Measurements from ENCODE around the gene HNRNPA1L2.
"Not testable (repeated sequence)": the region's sequence is repeated elsewhere in the genome, so short reads cannot be mapped to it uniquely, and the experiment has no call there.

Gene HNRNPA1L2

GRCh38 chr13:52642131-52642530 is at the start of gene HNRNPA1L2:
Gene HNRNPA1L2, plus strand, starts transcription at chr13:52642431. Its CDS starts 62 bp downstream, at chr13:52642493.
- no peak for DNase-seq

- DNase-seq, result not testable (repeated sequence)
These were observed 49.1 kb upstream of the HNRNPA1L2 start for GRCh38 chr13:52593175-52593574.

GRCh38 chr13:52593812-52594211 is 48.4 kb upstream of the HNRNPA1L2 start:
- DNase-seq, result not testable (repeated sequence)

DNA sequence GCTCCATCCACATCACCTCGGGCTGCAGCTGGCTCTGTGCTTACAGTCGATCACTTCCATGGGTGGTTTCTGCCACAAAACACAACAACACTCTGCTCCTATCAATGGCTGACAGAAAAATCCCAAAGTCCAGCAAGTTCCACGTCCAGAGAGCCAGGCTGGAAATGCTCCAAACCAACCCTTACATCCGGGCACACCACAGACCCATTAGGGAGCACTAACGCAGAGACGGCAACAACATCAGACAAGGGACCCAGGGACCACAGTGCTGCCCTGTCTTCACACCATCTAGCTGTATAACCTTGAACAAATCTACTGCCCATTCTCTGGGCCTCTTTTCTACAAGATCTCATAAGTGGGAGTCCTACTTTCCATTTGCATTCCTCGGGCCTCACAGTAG is 47.9 kb upstream of the HNRNPA1L2 start:
- DNase-seq, result not testable (repeated sequence)

- DNase-seq, result no peak
These were observed 44.6 kb upstream of the HNRNPA1L2 start for GRCh38 chr13:52597676-52598075.

- DNase-seq, result peak; percentile 30
These were observed 43.0 kb upstream of the HNRNPA1L2 start for GRCh38 chr13:52599037-52599847.

GRCh38 chr13:52599848-52600603 is 42.2 kb upstream of the HNRNPA1L2 start:
- peak; percentile 35 for DNase-seq

GRCh38 chr13:52600666-52601065 is 41.6 kb upstream of the HNRNPA1L2 start:
- no peak for DNase-seq

DNA sequence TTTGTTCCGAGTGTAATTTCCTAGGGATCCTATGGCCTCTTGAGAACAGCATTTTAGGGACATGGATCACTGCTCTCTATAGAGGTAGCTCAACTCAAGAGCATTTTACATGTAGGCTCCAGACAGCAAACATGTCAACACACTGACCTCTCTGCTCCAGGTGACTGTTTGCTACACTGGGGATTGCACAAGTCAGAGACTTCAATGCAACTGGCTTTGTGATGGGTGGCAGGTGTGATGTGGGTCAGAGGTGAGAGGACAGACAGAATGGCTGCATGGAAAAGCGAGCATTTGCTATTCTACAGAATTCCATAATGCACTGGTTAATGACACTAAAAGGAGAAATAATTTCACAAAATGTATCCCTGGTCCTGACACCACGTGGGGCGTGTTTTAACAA is 38.9 kb upstream of the HNRNPA1L2 start:
- DNase-seq, result not testable (repeated sequence)

DNA sequence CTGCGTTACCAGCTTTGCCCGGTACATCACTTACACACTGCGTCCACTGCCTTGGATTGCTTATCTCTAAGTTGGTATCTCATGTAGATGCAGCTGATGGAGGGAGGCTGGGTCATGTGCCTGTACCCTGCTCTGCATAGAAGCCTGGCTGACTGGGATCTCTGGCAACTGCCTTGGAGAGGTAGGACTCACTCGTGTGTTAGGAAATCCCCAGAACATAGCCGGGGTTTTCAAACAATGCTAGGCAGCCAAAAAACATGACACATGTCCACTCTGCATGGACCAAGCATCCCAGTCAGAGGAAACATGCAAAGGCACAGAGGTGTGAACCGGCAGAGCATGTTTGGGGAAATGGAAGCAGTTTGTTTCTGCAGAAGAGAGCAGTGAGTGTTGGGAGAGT is 36.1 kb upstream of the HNRNPA1L2 start:
- DNase-seq, result not testable (repeated sequence)

GRCh38 chr13:52606795-52607194 is 35.4 kb upstream of the HNRNPA1L2 start:
- not testable (repeated sequence) for DNase-seq

DNA sequence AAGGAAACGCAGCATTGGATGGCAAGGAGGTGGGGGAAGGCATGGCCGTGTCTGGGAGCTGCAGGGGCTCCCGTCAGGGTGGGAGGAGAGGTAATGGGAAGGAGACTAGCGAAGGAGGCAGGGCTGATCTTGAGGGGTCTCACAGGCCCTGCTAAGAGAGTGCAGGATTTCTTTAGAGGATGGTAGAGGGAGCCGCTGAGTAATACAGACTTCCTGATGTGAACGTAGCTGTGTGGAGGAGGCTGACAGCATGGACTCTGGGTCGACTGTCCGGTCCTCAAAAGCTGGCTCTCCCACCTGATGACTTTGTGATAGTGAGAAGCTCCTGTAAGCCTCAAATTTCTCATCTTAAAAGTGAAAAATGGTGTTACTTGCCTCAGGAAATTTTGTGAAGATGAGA is 34.0 kb upstream of the HNRNPA1L2 start:
- not testable (repeated sequence) for DNase-seq

DNA sequence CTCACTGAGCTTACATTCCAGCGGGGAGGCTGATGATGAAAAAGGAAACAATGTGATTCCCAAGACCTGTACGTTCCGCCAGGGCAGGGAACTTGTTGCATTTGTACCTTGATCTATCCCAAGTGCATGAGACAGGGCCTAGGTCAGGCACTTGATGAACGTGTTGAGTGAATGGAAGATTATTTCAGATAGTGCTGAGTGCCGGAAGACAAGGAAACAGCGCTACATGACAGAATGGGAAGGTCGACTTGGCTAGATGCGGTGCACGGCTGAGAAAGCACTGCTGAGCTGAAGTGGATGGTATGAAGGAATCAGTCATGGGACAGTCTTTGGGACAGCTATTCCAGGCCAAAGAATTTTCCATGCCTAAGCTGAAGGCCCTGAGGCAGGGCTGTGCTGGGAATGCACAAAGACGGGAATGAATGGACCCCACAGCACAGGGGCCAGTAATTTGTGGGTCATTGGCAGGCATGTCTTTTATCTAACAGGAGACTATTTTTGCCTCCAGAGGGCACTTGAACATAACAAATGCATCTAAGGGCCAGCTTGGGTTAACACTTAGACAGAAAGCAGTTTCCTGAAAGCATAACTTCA is 33.1 kb upstream of the HNRNPA1L2 start:
- DNase-seq, result peak; percentile 5

DNA sequence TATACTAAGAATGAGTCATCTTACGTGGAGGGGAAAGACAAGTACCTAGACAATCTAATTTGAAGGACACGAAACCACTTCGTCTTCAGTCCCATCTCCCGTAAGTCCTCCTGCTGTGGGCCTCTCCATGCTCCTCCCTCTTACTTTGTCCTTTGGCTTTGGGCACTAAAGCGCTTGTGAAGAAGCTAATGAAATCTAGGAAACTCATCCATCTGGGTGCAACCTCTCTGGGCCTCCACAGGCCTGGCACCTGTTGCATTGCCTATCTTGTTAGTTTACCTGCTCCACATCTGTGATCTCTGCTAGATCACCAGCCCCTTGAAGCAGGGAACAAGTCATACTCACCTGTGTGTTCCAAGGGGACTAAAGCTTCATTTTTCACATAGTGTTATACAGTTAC is 32.1 kb upstream of the HNRNPA1L2 start:
- DNase-seq, result not testable (repeated sequence)

- no peak for DNase-seq
These were observed 27.0 kb upstream of the HNRNPA1L2 start for GRCh38 chr13:52615134-52615801.

DNA sequence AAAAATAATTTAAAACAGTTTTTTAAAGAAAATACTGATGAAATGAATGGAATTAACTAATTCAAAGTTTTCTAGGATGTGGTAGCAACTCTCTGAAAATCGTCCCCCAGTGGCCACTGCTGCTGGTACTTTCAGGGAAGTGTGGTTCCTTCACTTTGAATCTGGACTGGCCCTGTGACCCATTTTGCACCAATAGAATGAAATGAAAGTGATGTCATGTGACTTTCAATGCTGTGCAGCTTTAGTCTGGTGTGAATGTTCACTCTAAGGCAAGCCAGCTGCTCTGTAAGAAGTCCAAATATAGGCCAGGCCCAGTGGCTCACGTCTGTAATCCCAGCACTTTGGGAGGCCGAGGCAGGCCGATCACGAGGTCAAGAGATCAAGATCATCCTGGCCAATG is 26.4 kb upstream of the HNRNPA1L2 start:
- no peak for DNase-seq

DNA sequence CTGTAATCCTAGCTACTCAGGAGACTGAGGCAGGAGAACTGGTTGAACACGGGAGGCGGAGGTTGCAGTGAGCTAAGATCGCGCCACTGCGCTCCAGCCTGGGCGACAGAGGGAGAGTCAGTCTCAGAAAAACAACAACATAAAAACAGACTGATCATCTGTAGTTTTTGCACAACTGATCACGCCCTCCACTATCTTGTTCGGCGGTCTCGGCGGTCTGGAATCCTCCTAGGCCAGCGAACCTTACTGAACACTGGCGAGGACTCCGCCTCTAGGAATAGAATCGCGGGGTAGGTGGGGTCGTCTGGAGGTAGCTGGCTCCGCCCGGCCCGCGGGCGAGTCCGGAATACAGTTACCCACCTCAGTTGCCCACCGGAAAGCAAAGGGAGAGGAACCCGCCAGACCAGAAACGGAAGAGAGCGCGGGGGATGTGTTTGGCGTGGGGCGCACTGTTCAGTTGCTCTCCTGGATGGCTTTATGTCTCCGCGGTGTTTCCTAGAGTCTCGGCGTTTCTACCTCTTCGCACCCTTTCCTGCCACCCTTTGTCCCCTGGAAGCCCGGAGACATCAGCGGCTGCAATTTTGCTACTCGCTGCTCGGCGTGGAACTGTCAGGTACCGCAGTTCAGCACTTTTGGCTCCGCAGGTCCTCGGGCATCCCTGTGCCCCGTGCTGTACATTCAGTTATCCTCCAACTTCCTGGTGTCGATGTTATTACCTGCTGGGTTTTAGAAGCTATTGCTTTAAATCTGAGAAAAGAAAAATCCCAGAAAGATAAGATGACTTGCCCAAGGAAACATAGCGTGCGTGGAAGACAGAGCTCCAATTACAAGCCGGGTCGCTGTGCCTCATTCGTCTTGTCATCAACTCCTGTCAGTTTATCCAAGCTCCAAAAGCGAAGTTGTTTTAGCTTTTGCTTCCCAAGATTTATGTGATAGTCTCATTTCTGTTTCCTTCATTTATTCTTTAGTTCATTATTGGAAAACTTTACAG is 24.9 kb upstream of the HNRNPA1L2 start:
- DNase-seq, result peak; percentile 86

GRCh38 chr13:52631083-52631690 is 11.0 kb upstream of the HNRNPA1L2 start:
- DNase-seq, result not testable (repeated sequence)

DNA sequence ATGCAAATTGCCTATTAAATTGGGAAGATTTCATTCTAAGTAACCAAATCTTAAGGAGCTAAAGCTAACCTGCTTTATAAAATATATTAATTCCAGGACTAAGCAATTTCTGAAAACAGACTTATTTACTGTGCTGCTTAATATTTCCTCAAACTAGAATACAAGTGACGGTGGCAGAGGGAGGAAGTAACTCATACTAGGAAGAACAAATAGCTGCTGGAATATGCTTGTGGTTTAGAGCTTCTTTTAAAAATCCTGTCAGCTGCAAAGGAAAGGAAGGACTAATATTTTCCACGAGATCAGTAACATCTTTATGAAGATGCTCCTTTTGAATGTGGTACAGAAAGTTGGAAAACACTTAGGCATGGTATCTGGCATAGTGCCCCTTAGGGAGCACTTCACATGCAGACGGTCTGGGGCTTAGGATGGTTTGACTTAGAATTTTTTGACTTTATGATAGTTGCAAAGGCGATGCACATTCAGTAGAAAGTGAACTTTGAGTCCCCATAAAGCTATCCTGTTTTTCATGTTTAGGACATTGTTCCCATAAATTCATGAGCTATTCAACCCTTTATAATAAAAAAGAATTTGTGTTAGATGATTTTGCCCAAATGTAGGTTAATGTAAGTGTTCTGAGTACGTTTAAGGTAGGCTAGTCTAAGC is 3.4 kb upstream of the HNRNPA1L2 start:
- no peak for DNase-seq

GRCh38 chr13:52644108-52644507 is 1.9 kb downstream of the HNRNPA1L2 start:
- DNase-seq, result no peak

GRCh38 chr13:52646967-52647366 is 4.7 kb downstream of the HNRNPA1L2 start:
- no peak for DNase-seq
